C4-2B (cell line): ENCODE results near the gene LAMTOR4.

Source experiments
- H3K27ac ChIP-seq: fragments of 450-650 bp; 2 replicates; pipeline ENCODE4 v1.5.1; 2017
- CTCF ChIP-seq: fragments of 450-650 bp; conservative IDR thresholded peaks from 2 replicates; pipeline ENCODE4 v1.5.1; 2017; ENCODE audit warnings: mild to moderate bottlenecking
- ZFX ChIP-seq: fragments of 450-650 bp; IDR thresholded peaks from 2 replicates; pipeline ENCODE4 v1.6.1; 2017

Gene LAMTOR4

GRCh38 chr7:100156331-100157068 lies 7.8 kb downstream of the LAMTOR4 start:
- TF ChIP-seq CTCF (no peak), ZFX (no peak)
- H3K27ac ChIP-seq = no peak overlapping the region

GRCh38 chr7:100157069-100157333 lies 8.3 kb downstream of the LAMTOR4 start:
- no peak overlapping the region for H3K27ac ChIP-seq
- TF ChIP-seq CTCF (no peak), ZFX (no peak)

DNA sequence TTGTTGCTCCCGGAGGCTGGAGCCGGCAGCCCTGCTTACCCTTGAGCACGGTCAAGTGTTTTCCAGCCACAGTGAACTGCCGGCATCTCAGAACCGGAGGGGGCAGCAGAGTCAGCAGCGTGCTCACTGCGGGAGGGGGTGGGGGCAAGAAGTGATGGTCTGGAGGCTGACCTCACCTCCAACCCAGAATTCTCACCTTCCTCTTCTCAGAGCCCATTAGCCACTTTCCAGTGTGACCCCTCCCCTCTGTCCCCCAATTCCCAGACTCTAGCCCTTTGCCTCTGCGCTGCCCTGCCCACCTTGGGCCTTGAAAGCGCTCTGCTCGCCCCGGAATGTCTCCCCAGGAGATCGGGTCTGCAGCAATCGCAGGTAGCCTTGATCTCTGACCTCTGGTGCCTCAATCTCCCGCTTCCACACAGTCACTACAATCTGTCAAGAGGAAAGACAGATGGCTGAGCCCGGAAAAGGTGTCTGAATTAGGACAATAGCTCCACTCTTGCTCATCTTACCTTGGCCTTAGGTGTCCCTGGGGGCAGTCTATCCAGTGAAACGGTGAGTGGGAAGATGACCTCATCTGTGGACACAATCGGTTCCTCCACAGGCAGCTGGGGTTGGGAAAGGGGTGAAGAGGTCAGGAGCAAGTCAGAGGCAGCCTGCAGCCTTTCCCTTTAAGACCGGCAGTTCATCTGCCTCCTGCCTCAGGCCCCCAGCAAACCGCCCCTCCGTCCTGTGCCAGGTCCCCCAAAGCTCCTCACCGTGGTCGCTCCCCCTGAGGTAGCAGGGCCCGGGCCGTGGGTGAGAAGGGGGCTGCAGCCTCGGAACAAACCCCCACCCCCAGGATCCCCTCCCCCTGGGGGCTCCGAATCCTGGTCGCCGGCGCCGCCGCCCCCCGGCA lies 8.9 kb downstream of the LAMTOR4 start:
- peak overlapping the region; percentile 85 for H3K27ac ChIP-seq
- TF ChIP-seq CTCF (no peak), ZFX (no peak)

DNA sequence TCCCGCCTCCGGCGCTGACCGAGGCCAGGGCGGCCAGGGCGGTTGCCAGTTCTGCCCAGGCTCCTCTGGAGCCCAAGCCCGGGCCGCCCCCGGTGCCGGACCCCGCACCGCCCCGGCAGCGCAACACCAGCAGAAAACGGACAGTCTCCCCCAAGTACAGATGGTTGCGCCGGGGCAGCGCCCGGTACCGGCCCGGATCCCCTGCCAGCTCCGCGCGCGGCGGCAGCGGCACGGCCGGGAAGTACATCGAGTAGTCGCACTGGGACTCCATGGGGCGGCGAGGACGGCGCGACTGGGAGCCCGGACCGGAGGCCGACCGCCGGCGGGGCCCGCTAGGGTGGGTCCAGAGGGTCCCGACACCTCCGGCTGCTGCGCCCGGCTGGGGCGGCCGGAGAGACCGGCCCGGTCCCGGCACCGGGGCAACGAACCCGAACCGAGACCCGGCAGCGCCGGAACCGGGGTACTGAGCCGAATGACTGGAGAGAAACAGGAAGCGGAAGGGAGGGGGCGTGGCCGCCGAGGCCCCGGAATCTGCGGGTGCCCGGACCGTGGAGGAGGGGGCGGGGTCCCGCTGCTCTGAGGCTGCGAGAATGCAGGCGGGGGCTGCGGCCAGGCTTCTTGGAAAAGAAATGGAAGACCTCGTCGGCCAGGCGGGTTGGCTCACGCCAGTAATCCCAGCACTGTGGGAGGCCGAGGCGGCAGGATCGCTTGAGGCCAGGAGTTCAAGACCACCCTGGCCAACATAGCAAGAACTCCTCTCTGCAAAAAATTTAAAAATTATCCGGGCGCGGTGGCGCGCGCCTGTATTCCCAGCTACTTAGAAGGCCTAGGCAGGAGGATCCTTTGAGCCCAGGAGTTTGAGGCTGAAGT lies 9.7 kb downstream of the LAMTOR4 start, which contains the start of gene TRAPPC14:
Gene TRAPPC14 (minus strand): TSS at position 495 of the 870 bp plus-strand sequence. CDS start 224 bp downstream, at position 271.
- peak within 1 kb of the TSS; percentile 85 for H3K27ac ChIP-seq
- TF ChIP-seq ZFX (peak; percentile 74; the same call in 1 of the 2 replicates), CTCF (no peak)

GRCh38 chr7:100159099-100159623 lies 10.4 kb downstream of the LAMTOR4 start:
- no peak for TF ChIP-seq CTCF
- TF ChIP-seq ZFX = no peak
- peak overlapping the region; percentile 85 for H3K27ac ChIP-seq

DNA sequence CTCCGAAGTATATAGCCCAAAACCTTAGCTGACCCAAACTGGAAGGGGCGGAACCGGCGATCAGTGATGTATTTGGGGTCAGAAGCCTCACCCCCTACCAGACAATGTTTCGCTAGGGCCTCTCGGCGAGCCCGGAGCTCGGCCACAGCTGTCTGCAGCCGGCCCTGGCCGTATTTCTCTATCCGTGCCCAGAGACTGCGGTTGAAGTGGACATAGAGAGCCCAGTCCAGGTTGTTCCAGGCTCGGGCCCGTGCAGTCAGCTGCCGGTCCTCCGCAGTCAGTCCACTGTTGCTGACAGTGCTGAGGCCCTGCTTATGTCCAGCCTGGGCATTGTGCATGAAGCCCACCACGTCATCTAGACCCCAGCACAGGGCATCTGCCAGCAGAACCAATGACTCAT lies 11.3 kb downstream of the LAMTOR4 start:
- TF ChIP-seq CTCF (no peak), ZFX (no peak)
- H3K27ac ChIP-seq = no peak overlapping the region
